ENCODE data around the gene BSDC1.

- TF ChIP-seq POLR2AphosphoS5 (IDR thresholded peaks at IDR 0.05) (no peak), CTCF (IDR thresholded peaks at IDR 0.05) (no peak), EP300 (IDR thresholded peaks at IDR 0.05) (no peak)
These were observed 720 bp upstream of the BSDC1 start for GRCh38 chr1:32394890-32395432.
